ENCODE measurements around the gene CD163. TPM values are rescaled to one million over a fixed set of nuclear protein-coding genes. Genes with fewer than 3 reads are reported as not detected.
"Not testable (repeated sequence)": the region's sequence is repeated elsewhere in the genome, so short reads cannot be mapped to it uniquely, and the experiment has no call there.

Gene CD163
- total RNA-seq, 1 experiment from 2014 or later, result not detected

GRCh38 chr12:7460375-7461259 lies 43.0 kb downstream of the CD163 start:
- in situ Hi-C loops (cut with HindIII; ENCODE audit: low pct_unique_long_range_greater_than_20kb, low sequenced_read_pairs), result no loop called here

GRCh38 chr12:7459973-7460372 lies 43.6 kb downstream of the CD163 start:
- no peak for DNase-seq (ENCODE audit: low read depth, low spot score)
- in situ Hi-C loops (cut with HindIII; ENCODE audit: low pct_unique_long_range_greater_than_20kb, low sequenced_read_pairs), result no loop called here

More at GRCh38 chr12:7460375-7461259, 43.0 kb downstream of the CD163 start:
- peak; percentile 65 for DNase-seq (ENCODE audit: low read depth, low spot score)

- no peak for DNase-seq (ENCODE audit: low read depth, low spot score)
- in situ Hi-C loops (cut with HindIII; ENCODE audit: low pct_unique_long_range_greater_than_20kb, low sequenced_read_pairs), result no loop called here
Measured at GRCh38 chr12:7451756-7452155, 51.8 kb downstream of the CD163 start.

- no peak for DNase-seq (ENCODE audit: low read depth, low spot score)
- in situ Hi-C loops (cut with HindIII; ENCODE audit: low pct_unique_long_range_greater_than_20kb, low sequenced_read_pairs), result no loop called here
Measured at GRCh38 chr12:7450667-7451066, 52.9 kb downstream of the CD163 start.

- in situ Hi-C loops (cut with HindIII; ENCODE audit: low pct_unique_long_range_greater_than_20kb, low sequenced_read_pairs), result no loop called here
- DNase-seq (ENCODE audit: low read depth, low spot score), result no peak
Measured at GRCh38 chr12:7448099-7448498, 55.5 kb downstream of the CD163 start.

- DNase-seq (ENCODE audit: low read depth, low spot score), result no peak
- in situ Hi-C loops (cut with HindIII; ENCODE audit: low pct_unique_long_range_greater_than_20kb, low sequenced_read_pairs), result no loop called here
Measured at GRCh38 chr12:7444537-7444936, 59.0 kb downstream of the CD163 start.

- in situ Hi-C loops (cut with HindIII; ENCODE audit: low pct_unique_long_range_greater_than_20kb, low sequenced_read_pairs), result no loop called here
Measured at GRCh38 chr12:7444076-7444475, 59.5 kb downstream of the CD163 start, which contains the start of gene CD163L1. Gene CD163L1 (minus strand): TSS chr12:7444153. CDS start chr12:7444127, 26 bp downstream.

GRCh38 chr12:7441216-7441615 lies 62.4 kb downstream of the CD163 start:
- no peak for DNase-seq (ENCODE audit: low read depth, low spot score)
- in situ Hi-C loops (cut with HindIII; ENCODE audit: low pct_unique_long_range_greater_than_20kb, low sequenced_read_pairs), result no loop called here

More at GRCh38 chr12:7444076-7444475, 59.5 kb downstream of the CD163 start, which contains the start of gene CD163L1:
- no peak for DNase-seq (ENCODE audit: low read depth, low spot score)

GRCh38 chr12:7439579-7440505 lies 63.7 kb downstream of the CD163 start:
- DNase-seq (ENCODE audit: low read depth, low spot score), result peak; percentile 65
- in situ Hi-C loops (cut with HindIII; ENCODE audit: low pct_unique_long_range_greater_than_20kb, low sequenced_read_pairs), result no loop called here

GRCh38 chr12:7438291-7438995 lies 65.1 kb downstream of the CD163 start:
- in situ Hi-C loops (cut with HindIII; ENCODE audit: low pct_unique_long_range_greater_than_20kb, low sequenced_read_pairs); DNase-seq (ENCODE audit: low read depth, low spot score): not testable (repeated sequence)

- DNase-seq (ENCODE audit: low read depth, low spot score); in situ Hi-C loops (cut with HindIII; ENCODE audit: low pct_unique_long_range_greater_than_20kb, low sequenced_read_pairs): not testable (repeated sequence)
Measured at GRCh38 chr12:7437494-7437893, 66.1 kb downstream of the CD163 start.

- in situ Hi-C loops (cut with HindIII; ENCODE audit: low pct_unique_long_range_greater_than_20kb, low sequenced_read_pairs), result no loop called here
- no peak for DNase-seq (ENCODE audit: low read depth, low spot score)
Measured at GRCh38 chr12:7434670-7435069, 68.9 kb downstream of the CD163 start.

GRCh38 chr12:7433276-7433822 lies 70.2 kb downstream of the CD163 start:
- in situ Hi-C loops (cut with HindIII; ENCODE audit: low pct_unique_long_range_greater_than_20kb, low sequenced_read_pairs), result no loop called here
- no peak for DNase-seq (ENCODE audit: low read depth, low spot score)

GRCh38 chr12:7431993-7432685 lies 71.4 kb downstream of the CD163 start:
- no peak for DNase-seq (ENCODE audit: low read depth, low spot score)
- in situ Hi-C loops (cut with HindIII; ENCODE audit: low pct_unique_long_range_greater_than_20kb, low sequenced_read_pairs), result no loop called here
